PFSK-1 (cell line): ENCODE results near the gene ARHGEF12.

ENCODE experiments used
- FOXP2 ChIP-seq: optimal IDR thresholded peaks from 2 replicates; pipeline ENCODE3; 2011; ENCODE audit warnings: borderline replicate concordance, control low read depth, inconsistent platforms; ENCODE audit not compliant: insufficient read depth; ENCODE audit errors: extremely low read length, extremely low read depth
- POLR2AphosphoS5 ChIP-seq: IDR thresholded peaks from 2 replicates; pipeline ENCODE4 v1.6.1; 2012; ENCODE audit warnings: low read depth, mild to moderate bottlenecking, control low read depth, low read length, moderate library complexity
- SIN3A ChIP-seq: IDR thresholded peaks from 2 replicates; pipeline ENCODE4 v1.6.1; 2012; ENCODE audit warnings: mild to moderate bottlenecking, low read length, moderate library complexity, borderline replicate concordance; ENCODE audit not compliant: insufficient read depth
- TAF1 ChIP-seq: IDR thresholded peaks from 2 replicates; pipeline ENCODE4 v1.6.1; 2012; ENCODE audit warnings: low read length, control low read depth, borderline replicate concordance; ENCODE audit not compliant: insufficient read depth
- TF ChIP-seq, protein P1 (sequence below), 2 experiments: IDR thresholded peaks; 2 replicates each; pipeline versions ENCODE4 v1.6.1 to v1.8.0; 2011 to 2012; ENCODE audit warnings: low read depth in 2 of 2, low read length in 2 of 2, control low read depth in 1 of 2, inconsistent platforms in 1 of 2, mild to moderate bottlenecking in 1 of 2, moderate library complexity in 1 of 2; ENCODE audit not compliant: insufficient read depth in 1 of 2

ARHGEF12 gene

DNA sequence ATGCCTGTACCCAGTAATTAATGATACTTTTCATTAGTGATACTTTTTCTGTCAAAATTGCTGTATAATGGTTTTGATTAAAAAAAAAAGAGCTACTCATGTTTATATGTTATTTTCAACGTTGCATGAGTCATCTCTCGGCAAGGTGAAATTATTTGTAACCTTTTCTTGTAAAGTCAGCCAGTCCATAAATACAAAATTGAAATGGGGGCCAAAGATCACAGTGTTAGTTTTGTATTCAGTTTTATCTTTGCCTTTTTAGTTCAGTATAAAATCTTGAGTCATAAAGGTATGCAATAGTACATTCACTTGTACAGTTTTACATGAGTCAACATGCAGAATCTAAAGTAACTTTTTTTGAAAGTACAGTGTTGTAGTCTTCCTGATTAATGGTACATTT, 4.3 kb downstream of the ARHGEF12 start:
- TF ChIP-seq TAF1 (no peak), POLR2AphosphoS5 (no peak), SIN3A (no peak), FOXP2 (no peak)
- TF ChIP-seq, protein P1, sequence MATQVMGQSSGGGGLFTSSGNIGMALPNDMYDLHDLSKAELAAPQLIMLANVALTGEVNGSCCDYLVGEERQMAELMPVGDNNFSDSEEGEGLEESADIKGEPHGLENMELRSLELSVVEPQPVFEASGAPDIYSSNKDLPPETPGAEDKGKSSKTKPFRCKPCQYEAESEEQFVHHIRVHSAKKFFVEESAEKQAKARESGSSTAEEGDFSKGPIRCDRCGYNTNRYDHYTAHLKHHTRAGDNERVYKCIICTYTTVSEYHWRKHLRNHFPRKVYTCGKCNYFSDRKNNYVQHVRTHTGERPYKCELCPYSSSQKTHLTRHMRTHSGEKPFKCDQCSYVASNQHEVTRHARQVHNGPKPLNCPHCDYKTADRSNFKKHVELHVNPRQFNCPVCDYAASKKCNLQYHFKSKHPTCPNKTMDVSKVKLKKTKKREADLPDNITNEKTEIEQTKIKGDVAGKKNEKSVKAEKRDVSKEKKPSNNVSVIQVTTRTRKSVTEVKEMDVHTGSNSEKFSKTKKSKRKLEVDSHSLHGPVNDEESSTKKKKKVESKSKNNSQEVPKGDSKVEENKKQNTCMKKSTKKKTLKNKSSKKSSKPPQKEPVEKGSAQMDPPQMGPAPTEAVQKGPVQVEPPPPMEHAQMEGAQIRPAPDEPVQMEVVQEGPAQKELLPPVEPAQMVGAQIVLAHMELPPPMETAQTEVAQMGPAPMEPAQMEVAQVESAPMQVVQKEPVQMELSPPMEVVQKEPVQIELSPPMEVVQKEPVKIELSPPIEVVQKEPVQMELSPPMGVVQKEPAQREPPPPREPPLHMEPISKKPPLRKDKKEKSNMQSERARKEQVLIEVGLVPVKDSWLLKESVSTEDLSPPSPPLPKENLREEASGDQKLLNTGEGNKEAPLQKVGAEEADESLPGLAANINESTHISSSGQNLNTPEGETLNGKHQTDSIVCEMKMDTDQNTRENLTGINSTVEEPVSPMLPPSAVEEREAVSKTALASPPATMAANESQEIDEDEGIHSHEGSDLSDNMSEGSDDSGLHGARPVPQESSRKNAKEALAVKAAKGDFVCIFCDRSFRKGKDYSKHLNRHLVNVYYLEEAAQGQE (IDR thresholded peaks at IDR 0.05; ENCODE audit: insufficient read depth in 1 of 2, low read depth in 2 of 2, low read length in 2 of 2), result no peak

DNA sequence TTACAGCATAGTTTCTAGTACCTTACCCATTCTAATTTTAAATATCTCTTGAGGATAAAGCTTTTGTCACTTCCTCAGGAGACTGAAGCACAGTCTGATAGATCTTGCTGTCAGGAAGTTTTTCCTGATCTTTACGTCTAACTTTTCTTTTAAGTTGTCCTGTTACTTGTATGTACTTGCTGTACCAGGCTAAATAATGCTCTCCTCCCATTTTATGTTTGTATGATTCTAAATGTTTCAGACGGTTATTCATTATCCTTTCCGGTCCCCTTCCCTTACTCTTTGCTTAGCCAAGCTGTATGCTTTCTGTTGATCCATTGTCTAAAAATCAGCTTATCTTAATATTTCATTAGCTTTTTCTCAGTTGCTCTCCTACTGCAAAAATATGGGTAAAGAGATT, 6.0 kb downstream of the ARHGEF12 start:
- TF ChIP-seq FOXP2 (no peak), POLR2AphosphoS5 (no peak), TAF1 (no peak), SIN3A (no peak)
- TF ChIP-seq, protein P1 (IDR thresholded peaks at IDR 0.05; ENCODE audit: insufficient read depth in 1 of 2, low read depth in 2 of 2, low read length in 2 of 2), result no peak

DNA sequence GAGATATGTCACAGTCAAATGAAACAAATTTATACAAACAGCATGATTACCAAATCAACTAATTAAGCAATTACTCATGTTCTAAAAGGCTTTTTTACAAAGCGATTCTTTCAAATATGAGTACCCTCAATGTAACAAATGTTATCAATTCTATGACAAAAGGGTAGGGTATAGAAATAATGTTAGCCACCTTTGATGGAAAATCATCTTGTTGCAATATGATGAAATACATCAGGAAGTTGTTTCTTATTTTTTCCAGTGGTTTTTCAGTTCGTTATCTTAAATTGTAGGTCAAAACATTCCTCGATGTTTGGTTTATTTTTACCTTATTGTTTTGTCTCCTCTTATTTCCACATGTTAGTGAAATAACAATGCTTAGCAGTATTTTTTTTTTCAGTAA, 6.5 kb downstream of the ARHGEF12 start:
- TF ChIP-seq POLR2AphosphoS5 (no peak), FOXP2 (no peak), TAF1 (no peak), SIN3A (no peak)
- TF ChIP-seq, protein P1 (IDR thresholded peaks at IDR 0.05; ENCODE audit: insufficient read depth in 1 of 2, low read depth in 2 of 2, low read length in 2 of 2), result no peak

DNA sequence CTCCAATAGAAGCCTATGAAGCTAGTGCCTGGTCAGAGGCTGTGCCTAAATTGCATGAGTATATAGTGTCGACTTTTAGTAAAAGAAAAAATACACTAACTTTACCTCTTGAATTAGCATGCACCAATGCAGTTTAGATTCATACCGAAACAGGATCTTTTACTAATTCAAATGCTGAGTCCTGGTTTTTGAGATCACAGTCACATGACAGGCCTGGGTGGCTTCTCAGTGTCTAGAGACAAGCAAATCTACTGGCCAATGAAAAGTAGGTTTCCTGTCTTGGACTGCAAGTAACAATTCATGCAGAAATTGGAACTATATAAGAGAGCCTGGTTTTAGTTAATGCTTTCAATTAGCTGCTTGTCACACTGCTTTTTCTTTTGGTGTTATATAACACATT, 7.2 kb downstream of the ARHGEF12 start:
- TF ChIP-seq FOXP2 (no peak), SIN3A (no peak)
- TF ChIP-seq, protein P1 (IDR thresholded peaks at IDR 0.05; ENCODE audit: insufficient read depth in 1 of 2, low read depth in 2 of 2, low read length in 2 of 2), result no peak

DNA sequence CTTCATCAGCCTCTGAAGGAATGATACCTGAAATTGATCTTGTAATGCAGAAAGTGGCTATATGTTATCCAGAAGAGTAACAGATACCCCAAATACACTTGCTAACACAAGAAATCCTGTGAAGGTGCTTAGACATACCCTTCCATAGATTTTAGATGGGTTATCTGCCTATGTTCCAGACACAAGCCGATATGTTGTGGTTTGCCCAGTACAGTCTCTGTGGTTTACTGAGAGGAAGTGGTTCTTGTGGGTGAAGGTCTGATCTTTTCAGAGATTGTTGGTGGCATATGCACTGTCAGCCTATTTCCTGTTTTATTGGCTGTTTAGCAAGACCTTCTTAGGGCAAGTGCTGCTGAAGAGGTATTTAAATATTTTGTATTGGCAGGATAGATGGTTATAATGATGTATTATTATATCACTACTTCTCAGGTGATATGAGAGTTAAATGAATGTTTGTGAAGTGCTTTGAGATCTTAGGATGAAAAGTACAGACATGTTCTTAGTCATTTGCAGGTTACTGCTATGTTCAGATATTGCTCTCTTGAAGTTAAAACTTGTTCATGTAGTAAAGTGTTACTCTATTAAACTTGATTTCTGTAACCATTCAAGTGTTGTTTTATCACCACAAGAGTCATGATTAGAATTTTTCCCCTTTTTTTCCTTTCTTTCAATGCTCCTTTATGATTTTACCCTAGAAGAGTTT, 8.2 kb downstream of the ARHGEF12 start:
- no peak for TF ChIP-seq POLR2AphosphoS5
